Nucleus accumbens (tissue), 56 donors: ENCODE data around the gene B4GALNT3.

ENCODE experiments used
- DNase-seq, 56 donors: peaks; one replicate each; lab custom pipeline; 2025; lab: John Stamatoyannopoulos, UW

The B4GALNT3 gene

DNA sequence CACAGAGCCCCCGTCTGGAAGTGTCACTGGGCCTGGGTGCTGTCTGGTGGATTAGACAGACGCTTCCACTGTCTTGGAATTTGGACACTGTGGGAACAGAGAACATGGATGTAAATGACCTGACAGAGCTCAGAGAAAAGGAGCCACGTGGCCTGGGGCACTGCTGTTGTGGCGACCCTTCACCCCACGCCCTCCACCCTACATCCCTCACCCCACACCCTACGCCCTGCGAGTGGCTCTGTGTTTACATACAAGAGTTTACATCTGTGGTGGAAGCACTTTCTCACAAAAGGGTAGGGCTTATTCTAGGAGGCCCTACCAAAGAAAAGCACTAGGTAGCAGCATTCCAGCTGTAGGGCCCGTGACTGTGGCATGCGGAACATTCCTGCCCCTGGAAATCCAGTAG, 47.7 kb downstream of the B4GALNT3 start:
- DNase-seq = no peak

DNA sequence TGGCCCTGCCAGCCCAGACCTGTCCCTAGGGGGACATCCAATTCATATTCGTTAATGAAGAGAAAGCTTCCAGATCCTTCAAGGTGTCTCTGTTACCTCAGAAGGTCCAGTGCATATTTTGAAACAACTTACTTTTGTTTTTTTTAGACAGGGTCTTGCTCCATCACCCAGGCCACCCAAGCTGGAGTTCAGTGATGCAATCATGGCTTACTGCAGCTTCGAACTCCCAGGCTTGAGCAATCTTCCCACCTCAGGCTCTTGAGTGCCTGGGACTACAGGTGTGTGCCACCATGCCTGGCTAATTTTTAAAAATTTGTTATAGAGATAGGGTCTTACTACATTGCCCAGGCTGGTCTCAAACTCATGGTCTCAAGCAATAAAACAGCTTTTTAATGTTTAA, 48.4 kb downstream of the B4GALNT3 start:
- DNase-seq = no peak

DNA sequence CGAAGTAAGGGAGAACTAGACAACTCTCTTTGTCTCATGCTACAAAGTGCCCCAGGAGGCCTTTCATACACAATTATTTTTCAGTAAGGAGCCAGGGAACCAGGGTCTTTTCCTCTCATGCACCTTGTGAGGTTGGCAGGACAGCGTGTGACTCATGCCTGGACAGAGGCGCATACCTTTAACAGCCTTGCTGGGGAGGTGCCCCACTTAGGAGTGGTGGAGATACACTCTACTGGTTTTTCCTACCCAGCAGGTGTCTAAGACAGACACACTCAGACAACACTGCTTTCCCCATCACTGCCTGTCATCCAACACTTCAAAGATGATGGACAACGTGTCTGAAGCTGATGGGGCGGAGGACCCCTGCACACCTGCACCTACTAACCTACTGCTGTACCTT, 49.1 kb downstream of the B4GALNT3 start:
- no peak for DNase-seq

DNA sequence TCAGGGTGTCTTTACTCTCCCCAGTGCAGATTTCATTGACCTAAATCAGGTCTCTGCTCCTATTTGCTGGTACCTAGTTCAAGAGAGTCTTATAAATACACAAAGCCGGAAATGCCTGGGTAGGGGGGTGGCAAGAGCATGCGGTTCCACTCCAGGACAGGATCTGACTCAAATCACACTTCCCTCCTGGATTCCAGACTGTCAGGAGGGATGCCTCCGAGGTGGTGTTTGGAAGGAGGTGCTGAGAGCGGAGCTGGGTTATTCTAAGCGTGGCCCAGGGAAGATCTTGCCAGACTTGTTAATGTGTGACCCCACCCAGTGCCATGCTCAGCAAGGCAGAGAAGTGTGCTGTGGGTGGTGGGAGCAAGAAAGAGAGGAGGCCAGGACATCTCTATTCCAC, 49.8 kb downstream of the B4GALNT3 start:
- DNase-seq = no peak

DNA sequence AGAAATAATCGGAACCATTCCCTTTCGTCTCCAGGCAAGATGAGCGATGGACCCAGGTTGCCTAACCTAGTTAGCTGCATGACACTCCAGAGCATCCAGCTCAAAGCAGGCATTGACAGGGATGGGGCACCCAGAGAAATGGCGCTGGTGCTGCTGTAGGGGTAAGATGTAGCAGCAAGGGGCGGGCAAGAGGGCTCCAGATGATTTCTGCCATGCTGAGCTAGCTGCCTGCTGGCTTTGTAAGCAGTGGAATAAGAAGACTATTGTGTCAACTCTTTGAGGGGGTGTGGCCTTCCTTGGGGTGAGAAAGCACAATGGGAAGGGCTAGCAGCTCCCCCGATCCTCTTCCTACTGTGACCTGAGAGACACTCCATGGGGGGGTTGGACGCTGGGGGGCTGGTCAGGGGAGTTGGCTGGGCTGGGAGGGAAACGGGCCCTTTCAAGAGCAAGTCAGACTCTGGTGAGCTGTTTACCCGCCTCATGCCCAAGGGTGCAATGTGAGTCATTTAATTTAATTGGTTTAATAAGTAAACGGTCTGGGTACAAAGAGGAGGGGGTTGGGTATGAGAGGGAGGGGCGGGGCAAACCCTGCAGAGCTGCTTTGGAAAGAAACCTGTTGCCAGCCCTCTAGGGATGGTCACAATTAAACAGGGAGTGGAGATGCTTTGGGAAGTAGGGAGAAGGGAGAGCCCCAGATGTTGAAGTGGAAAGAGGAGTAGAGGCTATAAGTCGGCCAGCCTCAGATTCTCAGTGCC, 50.5 kb downstream of the B4GALNT3 start:
- DNase-seq = peak in 15 of 56 donors; percentile 4 to 82 (median 26)

DNA sequence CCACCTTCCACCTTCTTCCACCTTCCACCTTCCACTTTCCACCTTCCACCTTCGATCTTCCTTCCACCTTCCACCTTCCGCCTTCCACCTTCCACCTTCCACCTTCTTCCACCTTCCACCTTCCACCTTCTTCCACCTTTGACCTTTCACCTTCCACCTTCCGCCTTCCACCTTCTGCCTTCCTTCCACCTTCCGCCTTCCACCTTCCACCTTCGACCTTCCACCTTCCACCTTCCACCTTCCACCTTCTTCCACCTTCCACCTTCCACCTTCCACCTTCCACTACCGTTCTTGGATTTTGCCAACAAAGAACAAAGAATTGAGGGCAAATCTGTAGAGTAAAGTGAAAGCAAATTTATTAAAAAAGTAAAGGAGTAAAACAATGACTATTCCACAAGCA, 53.2 kb downstream of the B4GALNT3 start:
- DNase-seq = no peak

DNA sequence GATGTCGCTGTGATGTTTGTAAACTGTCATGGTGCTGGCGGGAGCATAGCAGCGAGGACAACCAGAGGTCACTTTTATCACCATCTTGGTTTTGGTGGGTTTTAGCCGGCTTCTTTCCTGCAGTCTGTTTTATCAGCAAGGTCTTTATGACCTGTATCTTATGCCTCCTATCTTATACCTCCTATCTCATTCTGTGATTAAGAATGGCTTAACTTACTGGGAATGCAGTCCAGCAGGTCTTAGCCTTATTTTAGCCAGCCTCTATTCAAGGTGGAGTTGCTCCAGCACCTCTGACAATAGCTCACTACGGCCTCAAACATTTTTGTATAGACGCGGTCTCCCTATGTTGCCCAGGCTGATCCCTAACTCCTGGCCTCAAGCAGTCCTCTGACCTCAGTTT, 53.7 kb downstream of the B4GALNT3 start:
- DNase-seq = no peak

DNA sequence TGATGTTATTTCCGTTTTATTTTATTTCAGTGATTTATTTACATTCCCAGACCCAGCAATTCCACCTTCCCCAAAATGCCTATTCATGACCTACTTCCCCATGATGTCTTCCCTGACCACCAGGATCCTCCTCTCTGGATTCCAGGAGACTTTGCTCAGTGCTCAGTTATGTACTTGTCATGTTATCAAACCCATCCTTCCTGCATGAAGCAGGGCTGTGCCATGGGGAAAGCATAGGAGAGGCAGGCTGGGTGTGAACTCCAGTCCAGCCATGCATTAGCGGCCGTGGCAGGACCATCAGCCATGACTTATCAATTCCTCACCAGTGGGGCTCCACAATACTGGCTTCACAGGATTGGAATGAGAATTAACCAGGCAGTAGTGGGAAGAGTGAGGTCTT, 57.8 kb downstream of the B4GALNT3 start:
- DNase-seq = no peak

DNA sequence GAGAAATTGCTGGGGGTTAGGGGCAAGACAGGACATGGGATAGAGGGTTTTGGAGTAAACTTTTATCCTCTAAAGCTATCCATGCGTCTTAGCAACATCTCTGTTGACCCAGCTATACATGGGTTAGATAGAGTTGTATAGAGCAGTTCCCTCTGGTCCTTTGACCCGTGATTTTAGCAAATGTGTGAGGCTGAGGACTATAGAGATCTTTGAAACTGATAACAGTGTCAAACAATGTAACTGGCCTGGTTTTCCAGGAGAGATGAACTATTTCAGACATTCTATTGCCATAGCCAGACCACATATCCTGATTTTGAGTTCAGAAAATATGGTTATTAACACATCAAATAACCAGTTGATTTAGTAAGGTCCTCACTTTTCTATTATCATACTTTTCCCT, 60.4 kb downstream of the B4GALNT3 start:
- DNase-seq = no peak

DNA sequence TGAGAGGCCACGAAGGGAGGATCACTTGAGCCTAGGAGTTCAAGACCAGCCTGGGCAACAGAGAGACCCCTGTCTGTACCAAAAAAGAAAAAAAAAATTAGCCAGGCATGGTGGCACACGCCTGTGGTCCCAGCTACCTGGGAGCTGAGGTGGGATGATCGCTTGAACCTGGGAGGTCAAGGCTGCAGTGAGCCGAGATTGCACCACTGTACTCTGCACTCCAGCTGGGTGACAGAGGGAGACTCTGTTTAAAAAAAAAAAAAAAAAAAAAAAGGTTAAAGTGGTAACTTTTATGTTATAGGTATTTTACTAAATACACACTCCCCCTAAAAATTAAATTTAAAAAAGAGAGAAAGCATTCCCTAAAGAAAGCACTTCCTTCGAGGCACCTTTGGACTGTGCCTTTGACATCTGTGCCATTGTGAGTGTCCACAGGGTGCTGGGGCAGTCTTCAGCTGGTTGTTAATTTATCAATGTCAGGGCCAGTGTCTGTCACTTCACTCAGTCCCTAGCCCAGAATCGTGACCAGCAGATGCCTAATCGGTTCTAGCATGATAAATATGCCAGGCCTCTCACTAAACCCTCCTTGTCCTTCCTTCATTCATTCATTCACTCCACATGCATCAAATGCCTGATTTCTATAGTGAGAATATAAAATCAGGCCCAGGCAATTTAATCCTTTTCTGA, 63.1 kb downstream of the B4GALNT3 start:
- DNase-seq = no peak

DNA sequence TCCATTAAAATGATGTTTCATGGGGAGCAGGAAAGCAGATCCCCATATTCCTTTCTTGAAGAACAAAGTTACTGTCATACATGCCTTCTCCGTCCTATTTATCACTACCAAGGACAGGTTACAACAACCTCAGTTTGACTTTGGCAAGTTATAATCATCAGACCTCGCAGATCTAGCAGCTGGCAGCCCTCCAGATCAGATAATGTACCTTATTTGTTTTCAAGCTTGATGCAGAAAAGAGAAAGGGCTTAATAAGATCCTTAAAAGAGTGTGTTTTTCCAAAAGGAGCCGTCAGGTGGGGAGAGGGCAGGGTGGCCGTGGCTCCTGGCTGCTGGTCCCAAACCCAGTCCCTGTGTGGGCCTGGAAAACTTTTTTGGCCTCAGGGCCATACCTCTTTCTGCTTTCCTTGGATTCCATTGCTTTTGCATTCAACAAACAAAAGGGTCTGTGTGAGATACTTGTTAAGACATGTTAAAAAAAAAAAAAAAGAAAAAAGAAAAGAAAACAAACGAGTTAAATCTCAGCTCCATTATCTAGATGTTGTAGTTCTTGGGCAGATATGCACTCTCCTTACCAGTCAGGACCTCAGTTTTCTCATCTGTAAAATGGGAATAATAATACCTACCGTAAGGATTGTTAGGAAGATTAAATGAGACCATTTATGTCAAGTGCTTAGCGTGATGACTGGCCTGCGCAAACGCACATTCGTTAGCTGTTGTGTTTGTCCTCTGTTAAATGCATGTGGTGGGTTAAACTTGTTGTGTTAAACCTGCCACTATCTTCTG, 64.6 kb downstream of the B4GALNT3 start:
- DNase-seq = no peak

DNA sequence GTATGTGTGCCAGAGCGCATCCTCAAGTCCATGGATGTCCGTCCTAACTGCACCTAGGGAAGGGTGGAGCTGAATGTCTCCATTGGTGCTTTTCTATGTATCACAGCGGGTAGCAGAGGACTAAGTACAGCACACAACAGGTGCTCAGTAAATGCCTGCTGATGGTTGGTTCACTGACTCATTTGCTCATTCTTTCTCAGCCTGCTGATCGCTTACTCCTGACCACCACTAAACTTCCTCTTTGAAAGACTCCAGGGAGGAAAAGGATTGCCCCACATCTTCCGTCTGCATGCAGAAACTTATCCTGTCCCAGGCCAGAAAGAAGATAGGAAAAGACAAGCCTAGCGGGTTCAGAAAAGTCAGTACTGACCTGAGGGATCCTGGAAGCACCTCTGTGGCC, 66.3 kb downstream of the B4GALNT3 start:
- DNase-seq = no peak

DNA sequence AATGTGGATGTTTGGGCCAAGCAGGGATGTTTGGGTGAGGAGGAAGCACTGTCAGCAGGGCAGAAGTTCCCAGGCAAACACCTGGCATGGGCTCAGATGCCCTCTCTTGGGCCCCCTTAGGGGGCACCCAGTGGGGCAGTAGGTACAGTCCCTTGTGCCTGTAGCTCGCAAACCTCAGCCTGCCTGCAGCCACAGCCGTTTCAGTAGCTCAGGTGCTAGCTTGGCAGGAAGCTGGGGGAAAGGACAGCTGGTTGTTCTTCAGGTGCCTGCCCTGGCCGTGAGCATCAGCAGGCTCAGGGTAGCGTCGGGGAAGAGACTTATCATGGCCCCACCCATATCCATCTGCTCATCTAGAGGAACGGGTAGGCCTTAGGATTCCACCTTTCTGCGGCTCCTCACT, 67.5 kb downstream of the B4GALNT3 start:
- DNase-seq = no peak

DNA sequence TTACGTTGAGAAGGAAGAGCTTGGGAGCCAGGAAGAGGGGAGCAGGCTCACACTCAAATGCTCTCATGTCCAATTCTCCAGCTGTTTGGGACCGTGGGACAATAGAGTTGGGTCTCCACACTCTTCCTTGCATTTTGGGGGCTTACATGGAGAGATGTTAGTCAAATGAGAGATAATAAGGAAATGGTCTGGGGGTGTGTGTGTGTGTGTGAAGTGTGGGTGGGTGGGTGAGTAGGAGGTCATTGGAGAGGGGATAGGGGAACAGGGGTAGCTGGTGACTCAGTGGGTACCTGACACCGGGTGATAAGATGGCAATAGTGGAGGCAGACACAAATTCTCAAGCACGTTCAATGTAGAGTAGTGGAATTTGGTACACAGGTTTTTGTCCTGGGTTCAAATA, 68.0 kb downstream of the B4GALNT3 start:
- DNase-seq = no peak

DNA sequence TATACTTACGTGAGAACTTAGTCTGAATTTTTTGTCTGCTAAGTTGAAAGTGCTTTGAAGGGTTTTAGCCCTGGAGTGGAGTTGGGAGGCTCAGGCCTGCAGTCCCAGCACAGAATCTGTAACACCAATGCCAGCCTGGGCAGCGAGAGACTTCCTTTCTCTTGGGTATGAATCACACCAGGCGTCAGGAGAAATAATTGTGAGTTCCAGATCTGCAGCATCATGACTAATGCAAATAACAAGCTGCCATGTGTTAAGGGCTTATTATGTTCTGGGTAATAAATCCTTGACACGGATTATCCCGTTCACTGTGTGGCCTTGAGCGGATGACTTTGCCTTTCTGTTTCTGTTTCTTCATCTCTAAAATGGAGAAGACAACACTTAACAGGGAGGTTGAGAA, 70.6 kb downstream of the B4GALNT3 start:
- no peak for DNase-seq

DNA sequence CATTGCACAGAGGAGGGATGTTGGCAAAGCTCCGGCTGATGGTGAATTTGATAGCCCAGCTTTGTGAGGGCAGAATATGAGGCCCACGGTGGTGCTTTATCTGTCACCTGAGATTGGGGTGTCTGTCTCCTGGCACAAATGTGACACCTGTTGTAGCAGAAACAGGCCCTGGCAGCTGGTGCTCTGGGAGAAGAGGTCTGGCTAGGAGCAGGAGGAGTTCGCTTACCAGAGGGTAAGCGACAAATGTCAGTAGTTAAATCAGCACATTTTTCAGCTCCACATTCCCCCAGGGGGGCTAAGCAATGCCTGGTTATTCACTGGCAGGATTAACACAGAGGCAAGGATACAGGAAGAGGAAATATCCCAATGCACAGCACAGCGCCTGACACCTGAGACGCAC, 71.1 kb downstream of the B4GALNT3 start:
- DNase-seq = no peak

DNA sequence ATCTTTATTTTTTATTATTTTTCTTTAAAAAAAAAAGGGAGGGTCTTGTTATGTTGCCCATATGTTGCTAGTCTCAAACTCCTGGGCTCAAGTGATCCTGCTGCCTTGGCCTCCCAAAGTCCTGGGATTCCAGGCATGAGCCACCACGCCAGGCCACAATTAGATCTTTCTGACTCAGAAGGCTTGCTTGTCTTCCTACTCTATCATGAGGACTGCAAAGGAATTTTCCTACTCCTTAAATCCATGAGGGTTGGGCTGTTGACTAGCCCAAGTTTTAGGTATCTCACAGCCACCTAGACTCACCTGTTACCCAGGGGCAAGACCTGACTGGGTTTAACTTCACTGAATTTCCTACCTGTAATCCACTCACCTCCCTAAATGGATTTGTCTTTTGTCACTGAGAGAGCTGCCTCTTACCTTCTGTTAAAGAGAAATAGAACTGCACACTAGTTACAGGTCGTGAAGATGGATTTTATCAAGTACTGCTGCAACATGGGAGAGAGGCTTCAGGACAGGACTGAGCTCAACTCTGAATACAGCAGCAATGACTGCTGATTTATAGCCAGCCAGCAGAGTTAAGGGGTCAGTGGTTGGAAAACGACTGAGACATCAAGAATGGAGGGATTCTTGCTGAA, 72.3 kb downstream of the B4GALNT3 start:
- DNase-seq = no peak

DNA sequence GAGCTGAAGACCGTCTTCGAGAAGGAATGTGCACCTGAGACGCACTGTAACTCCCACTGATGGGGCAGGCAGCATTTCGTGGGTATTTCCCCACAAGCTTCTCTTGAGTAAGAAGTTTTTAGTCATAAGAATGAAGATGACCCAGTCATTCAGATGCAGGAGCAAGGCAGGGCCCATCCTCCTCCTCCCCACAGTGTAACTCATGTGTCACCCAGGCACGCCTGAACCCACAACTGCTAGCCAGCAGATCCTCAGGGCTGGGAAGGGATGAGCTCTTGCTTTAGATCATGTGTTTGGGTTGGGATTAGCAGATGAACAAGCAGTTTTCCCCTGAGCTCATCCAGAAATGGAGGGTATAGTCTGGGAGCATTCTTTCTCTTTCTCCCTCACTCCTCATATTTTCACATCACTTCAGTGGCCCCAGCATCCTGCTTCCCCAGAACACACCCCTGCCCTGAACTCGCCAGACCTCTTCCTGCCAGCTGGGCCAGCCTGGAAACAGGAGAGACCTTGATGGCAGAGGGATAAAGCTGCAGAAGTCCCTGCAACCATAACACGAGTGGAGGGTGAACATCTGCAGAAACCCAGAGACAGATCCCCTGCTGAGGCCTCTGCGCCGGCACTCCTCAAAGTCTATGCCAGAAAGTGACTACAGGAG, 73.3 kb downstream of the B4GALNT3 start:
- no peak for DNase-seq

DNA sequence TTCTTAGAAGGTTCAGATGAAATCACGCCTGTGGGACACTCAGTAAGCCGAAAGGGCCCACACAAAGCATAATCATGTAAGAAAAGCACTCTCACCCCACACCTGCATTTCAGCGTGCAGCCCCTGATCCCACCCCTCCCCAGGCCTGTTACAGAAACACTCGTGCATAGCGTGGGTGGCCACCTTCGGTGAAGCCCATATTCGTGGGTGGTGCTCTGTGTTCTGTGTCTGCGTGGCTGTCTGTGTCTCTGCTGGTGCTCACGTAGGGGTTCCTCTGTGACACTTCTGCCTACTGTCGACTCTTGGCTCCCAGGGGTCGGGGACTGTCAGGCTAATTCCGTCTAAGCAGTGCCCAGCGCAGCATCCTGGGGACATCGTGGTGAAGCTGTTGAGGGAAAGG, 74.0 kb downstream of the B4GALNT3 start:
- DNase-seq = peak in 1 of 56 donors; percentile 22

DNA sequence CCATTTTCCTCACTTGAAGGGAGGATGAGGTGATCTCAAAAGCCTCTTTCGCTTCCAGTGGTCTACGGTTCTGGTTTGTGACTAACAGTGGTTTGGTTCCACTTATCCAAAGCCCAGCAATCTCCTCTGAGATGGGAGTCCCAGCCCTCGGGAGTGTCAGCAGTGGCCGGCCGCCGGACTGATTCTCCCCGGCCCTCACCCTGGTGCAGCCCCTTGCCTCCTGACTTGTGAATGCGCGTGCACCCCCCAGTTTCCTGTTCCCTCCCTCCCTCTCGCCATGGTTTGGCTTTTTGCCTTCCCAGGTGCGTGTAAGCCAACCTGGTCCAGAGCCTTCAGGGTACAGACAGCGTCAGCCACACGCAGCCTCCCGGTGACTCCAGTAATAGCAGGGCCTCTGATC, 74.5 kb downstream of the B4GALNT3 start:
- no peak for DNase-seq

DNA sequence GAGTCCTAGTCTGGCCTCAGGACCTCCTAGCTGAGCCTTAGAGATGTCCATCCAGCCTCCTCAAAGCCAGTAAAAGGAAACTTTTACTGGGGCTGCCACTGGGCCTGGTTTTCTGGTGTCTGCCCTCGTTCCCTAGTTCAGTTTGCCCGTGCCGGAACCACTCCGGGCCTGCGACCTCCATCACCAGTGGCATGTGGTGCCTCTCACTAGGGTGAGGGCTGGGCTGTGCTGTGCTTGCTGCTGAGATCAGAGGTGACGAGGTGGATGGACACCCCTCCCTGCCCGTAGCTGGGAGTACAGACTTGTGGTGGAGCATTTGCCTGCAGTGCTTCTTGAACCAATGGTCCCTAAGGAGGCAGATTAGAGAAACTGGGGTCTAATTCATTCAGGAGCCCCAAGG, 75.7 kb downstream of the B4GALNT3 start:
- DNase-seq = no peak
